Left lung (tissue), 10 donors: ENCODE results near the gene FKBP5. TPM values are rescaled to one million over a fixed set of nuclear protein-coding genes. Genes with fewer than 3 reads are reported as not detected.
A peak's percentile ranks its signal among the peaks of the same experiment; 100 is the strongest.
"Not testable (repeated sequence)": the region's sequence is repeated elsewhere in the genome, so short reads cannot be mapped to it uniquely, and the experiment has no call there.

Experiments
- ATAC-seq: fragments of 200-7000 bp; cut with Tn5 transposase; one replicate; pipeline ENCODE4 v1.9.1; 2020; ENCODE audit warnings: moderate library complexity
- DNase-seq, 4 donors: peaks; one replicate each; pipeline ENCODE4 v3.0.0-alpha.2; 2013 to 2020
- H3K27ac ChIP-seq, 2 donors: fragments of 200-600 bp; sonication (generic) in 1 of 2; one replicate each; pipeline versions ENCODE4 v1.5.0 to v1.8.0; 2020 to 2021
- H3K27me3 ChIP-seq, 2 donors: fragments of 200-600 bp; sonication (generic) in 1 of 2; one replicate each; pipeline versions ENCODE4 v1.5.0 to v1.8.0; 2020 to 2021
- H3K36me3 ChIP-seq, 2 donors: fragments of 200-600 bp; sonication (generic) in 1 of 2; one replicate each; pipeline versions ENCODE4 v1.5.0 to v1.8.0; 2020 to 2021
- H3K4me1 ChIP-seq, 2 donors: fragments of 200-600 bp; one replicate each; pipeline ENCODE4 v1.8.0; 2021
- H3K4me3 ChIP-seq, 2 donors: fragments of 200-600 bp; sonication (generic) in 1 of 2; one replicate each; pipeline versions ENCODE4 v1.5.0 to v1.8.0; 2020 to 2021; ENCODE audit warnings: mild to moderate bottlenecking in 1 of 2
- H3K9me3 ChIP-seq, 2 donors: fragments of 200-600 bp; sonication (generic) in 1 of 2; one replicate each; pipeline versions ENCODE4 v1.5.0 to v1.8.0; 2020 to 2021
- intact Hi-C, 2 donors: fragments of 100-400 bp; cut with DNase I; formaldehyde crosslinking; loops; one replicate each; pipeline versions ENCODE4 v1.11.2 to v1.14.2; 2022
- polyA plus RNA-seq, 6 donors: library from polyadenylated mRNA; unstranded; fragments of 120-200 nt; gene quantifications; one replicate each; pipeline ENCODE4 v1.2.1, GENCODE V29; 2013; ENCODE audit not compliant: insufficient read length in 6 of 6
- total RNA-seq, 2 donors: library from RNA; stranded (reverse); fragmentation: NEBNext Ultra II Directional; extraction: Animal tissue kit (Norgen Biotek cat#: 25700); gene quantifications; one replicate each; pipeline ENCODE4 v1.2.1, GENCODE V29; 2021
- TF ChIP-seq, protein P1 (sequence below), 2 donors: fragments of 200-600 bp; sonication (generic) in 1 of 2; IDR thresholded peaks; one replicate each; pipeline versions ENCODE4 v1.5.0 to v1.8.0; 2021; ENCODE audit warnings: antibody characterized with exemption in 2 of 2
- donor health status: DM: no; HTN: yes; CAD: no.
- donor health status: DM: no; HTN: no; CAD: no.

The FKBP5 gene
- total and polyA plus RNA-seq, 8 donors, result 15.6 to 139 (median 18.8) TPM

GRCh38 chr6:35581633-35582032 is 107.1 kb downstream of the FKBP5 start:
- ATAC-seq, result peak; percentile 35
- TF ChIP-seq, protein P1, sequence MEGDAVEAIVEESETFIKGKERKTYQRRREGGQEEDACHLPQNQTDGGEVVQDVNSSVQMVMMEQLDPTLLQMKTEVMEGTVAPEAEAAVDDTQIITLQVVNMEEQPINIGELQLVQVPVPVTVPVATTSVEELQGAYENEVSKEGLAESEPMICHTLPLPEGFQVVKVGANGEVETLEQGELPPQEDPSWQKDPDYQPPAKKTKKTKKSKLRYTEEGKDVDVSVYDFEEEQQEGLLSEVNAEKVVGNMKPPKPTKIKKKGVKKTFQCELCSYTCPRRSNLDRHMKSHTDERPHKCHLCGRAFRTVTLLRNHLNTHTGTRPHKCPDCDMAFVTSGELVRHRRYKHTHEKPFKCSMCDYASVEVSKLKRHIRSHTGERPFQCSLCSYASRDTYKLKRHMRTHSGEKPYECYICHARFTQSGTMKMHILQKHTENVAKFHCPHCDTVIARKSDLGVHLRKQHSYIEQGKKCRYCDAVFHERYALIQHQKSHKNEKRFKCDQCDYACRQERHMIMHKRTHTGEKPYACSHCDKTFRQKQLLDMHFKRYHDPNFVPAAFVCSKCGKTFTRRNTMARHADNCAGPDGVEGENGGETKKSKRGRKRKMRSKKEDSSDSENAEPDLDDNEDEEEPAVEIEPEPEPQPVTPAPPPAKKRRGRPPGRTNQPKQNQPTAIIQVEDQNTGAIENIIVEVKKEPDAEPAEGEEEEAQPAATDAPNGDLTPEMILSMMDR (IDR thresholded peaks at IDR 0.05), result no peak
- no peaks in the 10 kb centered on the region for H3K9me3 ChIP-seq
- no peak for DNase-seq
- no peak overlapping the region for H3K4me3 ChIP-seq
- intact Hi-C loops, result loop anchor here (5.0 to 10.0 kb wide), 2 partner anchors 153 to 156 kb away; partner anchors contain the start of gene ARMC12 (in 2 of the 2)
- H3K36me3 ChIP-seq, result peaks cover 0 to 93% of the 10 kb centered on the region in 2 donors
- H3K4me1 ChIP-seq, result peaks cover 0 to 23% of the 10 kb centered on the region in 2 donors
- H3K27me3 ChIP-seq, result no peaks in the 10 kb centered on the region
- no peak overlapping the region for H3K27ac ChIP-seq

DNA sequence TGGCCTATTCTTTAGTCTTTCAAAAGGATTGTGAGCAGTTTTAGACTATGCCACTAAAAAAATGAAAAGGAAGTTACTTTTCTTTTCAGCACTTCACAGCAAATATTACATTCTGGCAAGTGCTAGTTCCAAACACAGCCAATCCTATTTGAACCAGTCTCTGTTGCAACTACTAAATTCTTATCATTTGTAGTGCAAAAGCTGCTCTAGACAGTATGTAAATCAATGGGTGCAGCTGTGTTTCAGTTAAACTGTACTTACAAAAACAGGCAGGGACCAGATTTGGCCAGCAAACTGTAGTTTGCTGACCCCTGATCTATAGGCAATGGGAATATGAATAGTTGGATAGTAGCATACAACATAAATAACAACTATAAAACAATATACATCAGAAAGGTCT is 107.9 kb downstream of the FKBP5 start:
- H3K4me1 ChIP-seq, result peaks cover 0 to 15% of the 10 kb centered on the region in 2 donors
- peaks cover 3 to 93% of the 10 kb centered on the region in 2 donors for H3K36me3 ChIP-seq
- TF ChIP-seq, protein P1 (IDR thresholded peaks at IDR 0.05), result no peak
- H3K27ac ChIP-seq, result no peak overlapping the region
- intact Hi-C loops, result loop anchor here (5.0 to 10.0 kb wide), 2 partner anchors 154 to 156 kb away; partner anchors contain the start of gene ARMC12 (in 2 of the 2)
- no peak for ATAC-seq
- no peak for DNase-seq
- no peak overlapping the region for H3K4me3 ChIP-seq
- no peaks in the 10 kb centered on the region for H3K27me3 ChIP-seq
- no peaks in the 10 kb centered on the region for H3K9me3 ChIP-seq

GRCh38 chr6:35576682-35577081 is 112.0 kb downstream of the FKBP5 start:
- no peak overlapping the region for H3K4me3 ChIP-seq
- no peaks in the 10 kb centered on the region for H3K9me3 ChIP-seq
- H3K36me3 ChIP-seq, result peaks cover 4 to 99% of the 10 kb centered on the region in 2 donors
- intact Hi-C loops, result no loop called here
- ATAC-seq (no peak), DNase-seq (no peak)
- H3K27ac ChIP-seq, result no peak overlapping the region
- no peaks in the 10 kb centered on the region for H3K4me1 ChIP-seq
- TF ChIP-seq, protein P1 (IDR thresholded peaks at IDR 0.05), result no peak
- H3K27me3 ChIP-seq, result no peaks in the 10 kb centered on the region

DNA sequence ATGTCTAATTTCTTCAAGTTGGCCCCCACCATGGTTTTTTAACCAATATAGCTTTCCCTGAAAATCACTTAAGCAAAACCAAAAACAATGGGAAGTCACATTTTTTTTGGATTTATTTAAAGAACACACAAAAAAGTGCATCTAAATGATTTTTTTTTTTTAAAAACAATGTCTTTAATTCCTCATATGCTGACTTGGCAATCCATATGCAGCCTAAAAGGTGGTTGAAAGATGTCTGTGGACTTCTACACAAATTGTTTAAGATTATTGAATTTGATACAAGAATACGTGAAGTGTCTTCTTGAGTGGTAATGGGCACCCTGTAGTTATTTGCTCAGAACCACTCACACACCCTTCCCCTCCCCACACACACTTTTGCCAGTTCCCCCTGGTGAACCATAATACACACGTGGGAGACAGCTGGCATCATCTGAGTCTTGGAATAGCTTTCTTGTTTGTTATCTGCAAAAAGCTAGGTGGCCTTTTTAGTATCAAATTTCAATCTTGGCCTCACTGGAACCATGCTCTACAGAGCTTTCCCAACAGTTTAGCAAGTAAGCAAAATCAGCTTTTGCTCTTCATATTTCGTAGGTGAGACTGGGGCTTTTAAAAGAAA is 115.1 kb downstream of the FKBP5 start:
- TF ChIP-seq, protein P1 (IDR thresholded peaks at IDR 0.05), result no peak
- H3K27ac ChIP-seq, result no peak overlapping the region
- intact Hi-C loops, result no loop called here
- H3K4me3 ChIP-seq, result no peak overlapping the region
- no peaks in the 10 kb centered on the region for H3K27me3 ChIP-seq
- ATAC-seq (no peak), DNase-seq (no peak)
- H3K4me1 ChIP-seq, result no peaks in the 10 kb centered on the region
- peaks cover 4 to 72% of the 10 kb centered on the region in 2 donors for H3K36me3 ChIP-seq
- no peaks in the 10 kb centered on the region for H3K9me3 ChIP-seq

- ATAC-seq, result peak; percentile 63
- DNase-seq, intact Hi-C loops, H3K27me3 ChIP-seq, H3K4me3 ChIP-seq, H3K4me1 ChIP-seq, H3K27ac ChIP-seq, H3K9me3 ChIP-seq: not testable (repeated sequence)
- H3K36me3 ChIP-seq, result peaks cover 2 to 45% of the 10 kb centered on the region in 2 donors
Measured at GRCh38 chr6:35570885-35571330, 117.8 kb downstream of the FKBP5 start.
